Measurements from ENCODE around the gene MS4A12. TPM values are rescaled to one million over a fixed set of nuclear protein-coding genes. Genes with fewer than 3 reads are reported as not detected.

Gene MS4A12
- polyA plus RNA-seq, 1 donor (not counting 4 experiments of a cell fraction or from before 2014, with no cell fraction given), result not detected

DNA sequence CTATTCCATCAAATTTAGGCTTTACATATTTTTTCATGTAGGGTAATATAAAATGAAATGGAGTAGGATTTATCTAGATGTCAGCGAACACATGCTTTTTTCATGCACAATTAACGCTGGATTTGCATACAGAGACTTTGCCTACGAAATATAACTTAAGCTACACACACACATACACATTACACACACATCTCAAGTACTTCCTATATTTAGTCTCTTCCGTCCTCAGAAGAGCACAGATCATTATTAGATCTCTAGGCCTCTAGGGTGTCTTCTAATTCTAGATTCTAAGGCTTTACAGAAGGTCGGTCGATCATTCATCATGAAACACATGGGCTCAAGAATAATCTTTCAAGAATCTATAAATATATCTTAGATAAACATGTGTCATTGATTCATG lies 18.8 kb downstream of the MS4A12 start:
- Histone ChIP-seq H3K36me3 (ENCODE audit: control insufficient read depth in 2 of 2, extremely low read depth in 1 of 2, insufficient read depth in 2 of 2, low read length in 2 of 2) (no peaks in the 10 kb centered on the region), H3K9me3 (ENCODE audit: control insufficient read depth, low read depth, low read length) (no peaks in the 10 kb centered on the region), H3K4me1 (ENCODE audit: control insufficient read depth, extremely low read depth, insufficient read depth, low read length) (no peaks in the 10 kb centered on the region), H2AFZ (ENCODE audit: control insufficient read depth, low read length) (no peak overlapping the region), H3K27me3 (ENCODE audit: control insufficient read depth, extremely low read depth, insufficient read depth, low read length) (no peaks in the 10 kb centered on the region), H3K9me1 (ENCODE audit: control insufficient read depth, extremely low read depth, insufficient read depth, low read length) (no peaks in the 10 kb centered on the region), H3K4me3 (ENCODE audit: control insufficient read depth in 2 of 3, extremely low read depth in 1 of 3, insufficient read depth in 2 of 3, low read depth in 1 of 3, low read length in 3 of 3) (no peak overlapping the region), H4K20me1 (ENCODE audit: control insufficient read depth, extremely low read depth, insufficient read depth, low read length) (no peaks in the 10 kb centered on the region), H3K79me2 (ENCODE audit: control insufficient read depth, insufficient read depth, low read length) (no peaks in the 10 kb centered on the region), H3K4me2 (ENCODE audit: control insufficient read depth, extremely low read depth, insufficient read depth, low read depth, low read length) (no peak overlapping the region), H3K9ac (ENCODE audit: control insufficient read depth, extremely low read depth, insufficient read depth, low read length) (no peak overlapping the region), H3K27ac (ENCODE audit: control insufficient read depth, insufficient read depth, low read length) (no peak overlapping the region)
- DNase-seq (ENCODE audit: low read depth, low spot score), result no peak
- dilution Hi-C loops (cut with MboI; ENCODE audit: extremely low pct_ligation_motif_present, low sequenced_read_pairs), result no loop called here
- no peak for FAIRE-seq
- no peak for TF ChIP-seq EZH2 (IDR thresholded peaks at IDR 0.05; ENCODE audit: low read length)
- TF ChIP-seq, protein P1, sequence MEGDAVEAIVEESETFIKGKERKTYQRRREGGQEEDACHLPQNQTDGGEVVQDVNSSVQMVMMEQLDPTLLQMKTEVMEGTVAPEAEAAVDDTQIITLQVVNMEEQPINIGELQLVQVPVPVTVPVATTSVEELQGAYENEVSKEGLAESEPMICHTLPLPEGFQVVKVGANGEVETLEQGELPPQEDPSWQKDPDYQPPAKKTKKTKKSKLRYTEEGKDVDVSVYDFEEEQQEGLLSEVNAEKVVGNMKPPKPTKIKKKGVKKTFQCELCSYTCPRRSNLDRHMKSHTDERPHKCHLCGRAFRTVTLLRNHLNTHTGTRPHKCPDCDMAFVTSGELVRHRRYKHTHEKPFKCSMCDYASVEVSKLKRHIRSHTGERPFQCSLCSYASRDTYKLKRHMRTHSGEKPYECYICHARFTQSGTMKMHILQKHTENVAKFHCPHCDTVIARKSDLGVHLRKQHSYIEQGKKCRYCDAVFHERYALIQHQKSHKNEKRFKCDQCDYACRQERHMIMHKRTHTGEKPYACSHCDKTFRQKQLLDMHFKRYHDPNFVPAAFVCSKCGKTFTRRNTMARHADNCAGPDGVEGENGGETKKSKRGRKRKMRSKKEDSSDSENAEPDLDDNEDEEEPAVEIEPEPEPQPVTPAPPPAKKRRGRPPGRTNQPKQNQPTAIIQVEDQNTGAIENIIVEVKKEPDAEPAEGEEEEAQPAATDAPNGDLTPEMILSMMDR (optimal IDR thresholded peaks at IDR 0.05 in 1 of 3, IDR thresholded peaks at IDR 0.05 in 1 of 3, conservative IDR thresholded peaks at IDR 0.05 in 1 of 3; ENCODE audit: extremely low read depth in 1 of 3, insufficient read depth in 2 of 3, low read length in 3 of 3), result no peak

DNA sequence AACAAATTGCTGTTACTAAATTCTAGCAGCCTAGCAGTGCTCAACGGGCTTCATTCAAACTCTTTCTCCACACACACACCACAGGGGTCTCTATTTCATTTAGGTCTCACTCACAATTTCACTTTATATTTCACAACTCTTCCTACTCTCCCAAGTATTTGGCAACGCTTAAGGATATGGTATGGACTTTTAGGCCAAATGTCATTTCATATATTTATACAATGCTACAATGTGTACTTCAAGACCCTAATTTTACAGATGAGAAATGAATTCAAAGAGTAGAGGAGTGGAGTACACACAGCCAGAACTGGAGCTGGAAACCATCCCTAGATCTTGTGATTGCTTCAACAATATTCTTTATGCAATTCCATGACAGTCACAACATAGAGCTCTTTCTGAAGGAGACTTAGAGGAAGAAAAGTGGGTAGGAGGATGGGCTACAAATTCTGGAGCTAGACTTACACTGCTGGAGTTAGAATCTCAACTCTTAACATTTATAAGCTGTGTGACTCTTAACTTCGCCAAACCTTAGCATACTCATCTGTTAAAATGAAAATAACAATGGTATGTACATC lies 20.2 kb downstream of the MS4A12 start:
- Histone ChIP-seq H3K9ac (ENCODE audit: control insufficient read depth, extremely low read depth, insufficient read depth, low read length) (no peak overlapping the region), H3K27ac (ENCODE audit: control insufficient read depth, insufficient read depth, low read length) (no peak overlapping the region), H3K4me1 (ENCODE audit: control insufficient read depth, extremely low read depth, insufficient read depth, low read length) (no peaks in the 10 kb centered on the region), H3K27me3 (ENCODE audit: control insufficient read depth, extremely low read depth, insufficient read depth, low read length) (no peaks in the 10 kb centered on the region), H2AFZ (ENCODE audit: control insufficient read depth, low read length) (no peak overlapping the region), H3K4me3 (ENCODE audit: control insufficient read depth in 2 of 3, extremely low read depth in 1 of 3, insufficient read depth in 2 of 3, low read depth in 1 of 3, low read length in 3 of 3) (no peak overlapping the region), H3K4me2 (ENCODE audit: control insufficient read depth, extremely low read depth, insufficient read depth, low read depth, low read length) (no peak overlapping the region), H3K36me3 (ENCODE audit: control insufficient read depth in 2 of 2, extremely low read depth in 1 of 2, insufficient read depth in 2 of 2, low read length in 2 of 2) (no peaks in the 10 kb centered on the region), H3K9me1 (ENCODE audit: control insufficient read depth, extremely low read depth, insufficient read depth, low read length) (no peaks in the 10 kb centered on the region), H3K79me2 (ENCODE audit: control insufficient read depth, insufficient read depth, low read length) (no peaks in the 10 kb centered on the region), H3K9me3 (ENCODE audit: control insufficient read depth, low read depth, low read length) (no peaks in the 10 kb centered on the region), H4K20me1 (ENCODE audit: control insufficient read depth, extremely low read depth, insufficient read depth, low read length) (no peaks in the 10 kb centered on the region)
- dilution Hi-C loops (cut with MboI; ENCODE audit: extremely low pct_ligation_motif_present, low sequenced_read_pairs), result no loop called here
- no peak for DNase-seq (ENCODE audit: low read depth, low spot score)
- FAIRE-seq, result no peak
- TF ChIP-seq, protein P1 (optimal IDR thresholded peaks at IDR 0.05 in 1 of 3, IDR thresholded peaks at IDR 0.05 in 1 of 3, conservative IDR thresholded peaks at IDR 0.05 in 1 of 3; ENCODE audit: extremely low read depth in 1 of 3, insufficient read depth in 2 of 3, low read length in 3 of 3), result no peak
- no peak for TF ChIP-seq EZH2 (IDR thresholded peaks at IDR 0.05; ENCODE audit: low read length)

Data from keratinocyte (primary cell).